ENCODE measurements around the gene GIGYF2.

GIGYF2 gene

GRCh38 chr2:232869138-232870017, 172.2 kb downstream of the GIGYF2 start:
- Histone ChIP-seq H3K36me3 (ENCODE audit: control insufficient read depth, insufficient read depth, low read length, severe bottlenecking) (peaks cover 5% of the 10 kb centered on the region), H3K4me3 (ENCODE audit: low read length) (no peak overlapping the region), H3K4me1 (ENCODE audit: control insufficient read depth, insufficient read depth, low read length) (no peaks in the 10 kb centered on the region), H3K27me3 (replicated peaks; ENCODE audit: control insufficient read depth, insufficient read depth, low read length) (no peaks in the 10 kb centered on the region), H3K9me3 (ENCODE audit: control insufficient read depth, low read length) (no peaks in the 10 kb centered on the region), H3K9ac (ENCODE audit: low read length) (no peak overlapping the region)
- DNase-seq (ENCODE audit: low read depth) = no peak

- no peaks in the 10 kb centered on the region for H3K27me3 ChIP-seq (replicated peaks; ENCODE audit: control insufficient read depth, insufficient read depth, low read length)
- H3K9me3 ChIP-seq (ENCODE audit: control insufficient read depth, low read length) = no peaks in the 10 kb centered on the region
- no peaks in the 10 kb centered on the region for H3K4me1 ChIP-seq (ENCODE audit: control insufficient read depth, insufficient read depth, low read length)
- H3K36me3 ChIP-seq (ENCODE audit: control insufficient read depth, insufficient read depth, low read length, severe bottlenecking) = peaks cover 5% of the 10 kb centered on the region
- H3K9ac ChIP-seq (ENCODE audit: low read length) = no peak within 1 kb of the TSS
- DNase-seq (ENCODE audit: low read depth) = no peak
- H3K4me3 ChIP-seq (ENCODE audit: low read length) = no peak within 1 kb of the TSS
These were observed 173.1 kb downstream of the GIGYF2 start, which contains the start of gene SNORC for GRCh38 chr2:232870018-232870765. Gene SNORC, plus strand, starts transcription at chr2:232870264. Its CDS starts 78 bp downstream, at chr2:232870342.

- DNase-seq (ENCODE audit: low read depth) = no peak
- Histone ChIP-seq H3K36me3 (ENCODE audit: control insufficient read depth, insufficient read depth, low read length, severe bottlenecking) (peaks cover 5% of the 10 kb centered on the region), H3K4me3 (ENCODE audit: low read length) (no peak overlapping the region), H3K9me3 (ENCODE audit: control insufficient read depth, low read length) (no peaks in the 10 kb centered on the region), H3K27me3 (replicated peaks; ENCODE audit: control insufficient read depth, insufficient read depth, low read length) (no peaks in the 10 kb centered on the region), H3K9ac (ENCODE audit: low read length) (no peak overlapping the region), H3K4me1 (ENCODE audit: control insufficient read depth, insufficient read depth, low read length) (no peaks in the 10 kb centered on the region)
These were observed 173.7 kb downstream of the GIGYF2 start for GRCh38 chr2:232870766-232871371.

GRCh38 chr2:232871418-232871834, 174.3 kb downstream of the GIGYF2 start:
- H3K9me3 ChIP-seq (ENCODE audit: control insufficient read depth, low read length) = no peaks in the 10 kb centered on the region
- H3K36me3 ChIP-seq (ENCODE audit: control insufficient read depth, insufficient read depth, low read length, severe bottlenecking) = peaks cover 5% of the 10 kb centered on the region
- no peak for DNase-seq (ENCODE audit: low read depth)
- no peaks in the 10 kb centered on the region for H3K27me3 ChIP-seq (replicated peaks; ENCODE audit: control insufficient read depth, insufficient read depth, low read length)
- no peak overlapping the region for H3K4me3 ChIP-seq (ENCODE audit: low read length)
- H3K9ac ChIP-seq (ENCODE audit: low read length) = no peak overlapping the region
- no peaks in the 10 kb centered on the region for H3K4me1 ChIP-seq (ENCODE audit: control insufficient read depth, insufficient read depth, low read length)

GRCh38 chr2:232871835-232872736, 175.0 kb downstream of the GIGYF2 start:
- Histone ChIP-seq H3K4me1 (ENCODE audit: control insufficient read depth, insufficient read depth, low read length) (no peaks in the 10 kb centered on the region), H3K36me3 (ENCODE audit: control insufficient read depth, insufficient read depth, low read length, severe bottlenecking) (peaks cover 5% of the 10 kb centered on the region), H3K9ac (ENCODE audit: low read length) (no peak overlapping the region), H3K27me3 (replicated peaks; ENCODE audit: control insufficient read depth, insufficient read depth, low read length) (no peaks in the 10 kb centered on the region), H3K9me3 (ENCODE audit: control insufficient read depth, low read length) (no peaks in the 10 kb centered on the region), H3K4me3 (ENCODE audit: low read length) (no peak overlapping the region)
- no peak for DNase-seq (ENCODE audit: low read depth)

GRCh38 chr2:232872826-232873225, 175.7 kb downstream of the GIGYF2 start:
- DNase-seq (ENCODE audit: low read depth) = no peak
- Histone ChIP-seq H3K4me1 (ENCODE audit: control insufficient read depth, insufficient read depth, low read length) (no peaks in the 10 kb centered on the region), H3K36me3 (ENCODE audit: control insufficient read depth, insufficient read depth, low read length, severe bottlenecking) (no peaks in the 10 kb centered on the region)

GRCh38 chr2:232873292-232873908, 176.3 kb downstream of the GIGYF2 start:
- DNase-seq (ENCODE audit: low read depth) = no peak
- Histone ChIP-seq H3K4me3 (ENCODE audit: low read length) (no peak overlapping the region), H3K36me3 (ENCODE audit: control insufficient read depth, insufficient read depth, low read length, severe bottlenecking) (no peaks in the 10 kb centered on the region), H3K9ac (ENCODE audit: low read length) (no peak overlapping the region), H3K9me3 (ENCODE audit: control insufficient read depth, low read length) (no peaks in the 10 kb centered on the region), H3K4me1 (ENCODE audit: control insufficient read depth, insufficient read depth, low read length) (no peaks in the 10 kb centered on the region), H3K27me3 (replicated peaks; ENCODE audit: control insufficient read depth, insufficient read depth, low read length) (no peaks in the 10 kb centered on the region)

More at GRCh38 chr2:232872826-232873225, 175.7 kb downstream of the GIGYF2 start:
- H3K4me3 ChIP-seq (ENCODE audit: low read length) = no peak overlapping the region
- H3K9me3 ChIP-seq (ENCODE audit: control insufficient read depth, low read length) = no peaks in the 10 kb centered on the region
- H3K9ac ChIP-seq (ENCODE audit: low read length) = no peak overlapping the region
- no peaks in the 10 kb centered on the region for H3K27me3 ChIP-seq (replicated peaks; ENCODE audit: control insufficient read depth, insufficient read depth, low read length)

- no peak for DNase-seq (ENCODE audit: low read depth)
- H3K27me3 ChIP-seq (replicated peaks; ENCODE audit: control insufficient read depth, insufficient read depth, low read length) = no peaks in the 10 kb centered on the region
These were observed 176.9 kb downstream of the GIGYF2 start for GRCh38 chr2:232873909-232874641.

GRCh38 chr2:232874677-232875223, 177.6 kb downstream of the GIGYF2 start:
- Histone ChIP-seq H3K36me3 (ENCODE audit: control insufficient read depth, insufficient read depth, low read length, severe bottlenecking) (no peaks in the 10 kb centered on the region), H3K4me3 (ENCODE audit: low read length) (no peak overlapping the region), H3K4me1 (ENCODE audit: control insufficient read depth, insufficient read depth, low read length) (no peaks in the 10 kb centered on the region), H3K9me3 (ENCODE audit: control insufficient read depth, low read length) (no peaks in the 10 kb centered on the region), H3K9ac (ENCODE audit: low read length) (no peak overlapping the region), H3K27me3 (replicated peaks; ENCODE audit: control insufficient read depth, insufficient read depth, low read length) (no peaks in the 10 kb centered on the region)
- no peak for DNase-seq (ENCODE audit: low read depth)

More at GRCh38 chr2:232873909-232874641, 176.9 kb downstream of the GIGYF2 start:
- Histone ChIP-seq H3K9ac (ENCODE audit: low read length) (no peak overlapping the region), H3K4me3 (ENCODE audit: low read length) (no peak overlapping the region), H3K9me3 (ENCODE audit: control insufficient read depth, low read length) (no peaks in the 10 kb centered on the region), H3K36me3 (ENCODE audit: control insufficient read depth, insufficient read depth, low read length, severe bottlenecking) (no peaks in the 10 kb centered on the region), H3K4me1 (ENCODE audit: control insufficient read depth, insufficient read depth, low read length) (no peaks in the 10 kb centered on the region)
